NOMO-1 treated with DMSO at 0.1 percent for 48 hours (cell line): ENCODE measurements around the gene DENND6A.
A peak's percentile ranks its signal among the peaks of the same experiment; 100 is the strongest.
"Not testable (repeated sequence)": the region's sequence is repeated elsewhere in the genome, so short reads cannot be mapped to it uniquely, and the experiment has no call there.

Experiments used
- DNase-seq: peaks from one replicate; lab custom pipeline; 2025; ENCODE audit not compliant: unreplicated experiment; lab: John Stamatoyannopoulos, UW

DENND6A gene

DNA sequence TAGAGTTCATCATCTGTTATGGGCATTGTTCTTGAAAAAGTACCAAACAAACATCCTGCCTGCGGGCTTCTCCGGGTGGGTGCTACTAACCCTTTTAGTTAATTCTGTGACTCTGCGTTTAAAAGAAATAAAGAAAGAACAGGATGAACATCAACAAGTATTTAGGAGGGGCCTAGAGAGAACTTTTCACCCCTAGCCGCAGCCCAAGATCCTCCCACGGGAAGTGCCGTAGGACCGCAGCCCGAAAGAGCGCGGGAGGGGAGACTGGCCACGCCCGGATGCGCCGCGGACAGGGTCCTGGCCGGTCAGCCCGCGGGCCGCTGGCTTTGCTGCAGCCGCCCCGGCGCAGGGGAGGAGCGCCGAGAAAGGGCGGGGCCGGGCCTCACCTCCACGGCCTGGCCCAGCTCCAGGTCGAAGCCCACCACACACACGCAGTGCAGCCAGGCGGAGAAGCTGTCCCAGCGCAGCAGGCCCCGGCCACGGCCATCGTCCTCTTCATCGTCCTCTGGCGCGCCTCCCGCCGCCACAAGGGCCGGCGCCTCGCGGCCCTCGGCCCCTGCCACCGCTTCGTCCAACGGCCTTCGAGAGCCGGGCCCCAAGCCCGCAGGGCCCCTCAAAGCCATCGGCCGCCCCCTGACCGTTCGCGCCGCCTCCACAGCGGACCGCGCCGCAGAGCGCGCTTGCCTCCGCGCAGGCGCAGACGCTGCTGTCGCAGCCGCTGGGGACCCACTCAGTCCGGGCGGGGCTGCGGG lies at the start of gene DENND6A:
DENND6A (minus strand) TSS at position 682 of the 752 bp plus-strand sequence; CDS start at position 623, 59 bp downstream.
- peak; percentile 89 for DNase-seq

- DNase-seq = no peak
Measured at GRCh38 chr3:57740027-57740426, 47.1 kb upstream of the DENND6A start.

GRCh38 chr3:57738391-57738790 lies 45.5 kb upstream of the DENND6A start:
- no peak for DNase-seq

DNA sequence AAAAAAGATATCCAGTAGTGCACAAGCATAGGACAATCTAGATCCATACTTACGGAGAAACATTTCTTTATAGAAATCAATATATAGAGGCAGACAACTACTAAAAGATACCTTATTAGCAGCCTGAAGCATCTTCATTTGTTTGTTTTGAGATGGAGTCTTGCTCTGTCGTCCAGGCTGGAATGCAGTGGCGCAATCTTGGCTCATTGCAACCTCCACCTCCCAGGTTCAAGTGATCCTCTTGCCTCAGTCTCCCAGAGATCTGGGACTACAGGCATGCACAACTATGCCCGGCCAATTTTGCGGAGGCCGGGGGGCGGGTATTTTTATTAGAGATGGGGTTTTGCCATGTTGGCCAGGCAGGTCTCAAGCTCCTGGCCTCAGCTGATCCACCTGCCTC lies 45.0 kb upstream of the DENND6A start:
- DNase-seq = no peak

GRCh38 chr3:57735405-57735804 lies 42.5 kb upstream of the DENND6A start:
- DNase-seq = no peak

DNA sequence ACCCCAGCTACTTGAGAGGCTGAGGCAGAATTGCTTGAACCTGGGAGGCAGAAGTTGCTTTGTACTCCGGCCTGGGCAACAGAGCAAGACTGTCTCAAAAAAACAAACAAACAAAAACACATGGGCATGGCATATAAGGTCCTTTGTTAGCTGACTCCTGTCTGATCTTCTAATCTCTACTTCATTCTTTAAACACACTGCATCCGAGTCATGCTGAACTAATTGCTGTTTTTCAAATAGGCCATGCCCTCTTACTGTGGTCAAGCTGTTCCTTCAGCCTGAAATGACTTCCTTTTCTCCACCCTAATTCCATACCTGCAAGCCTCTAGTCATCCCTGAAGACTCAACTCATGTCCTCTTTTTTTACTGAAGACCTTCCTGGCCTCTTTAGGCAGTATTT lies 40.9 kb upstream of the DENND6A start:
- no peak for DNase-seq

GRCh38 chr3:57731311-57731710 lies 38.4 kb upstream of the DENND6A start:
- DNase-seq = peak; percentile 35

GRCh38 chr3:57730682-57731081 lies 37.8 kb upstream of the DENND6A start:
- peak; percentile 24 for DNase-seq

- peak; percentile 64 for DNase-seq
Measured at GRCh38 chr3:57729334-57730045, 36.6 kb upstream of the DENND6A start.

DNA sequence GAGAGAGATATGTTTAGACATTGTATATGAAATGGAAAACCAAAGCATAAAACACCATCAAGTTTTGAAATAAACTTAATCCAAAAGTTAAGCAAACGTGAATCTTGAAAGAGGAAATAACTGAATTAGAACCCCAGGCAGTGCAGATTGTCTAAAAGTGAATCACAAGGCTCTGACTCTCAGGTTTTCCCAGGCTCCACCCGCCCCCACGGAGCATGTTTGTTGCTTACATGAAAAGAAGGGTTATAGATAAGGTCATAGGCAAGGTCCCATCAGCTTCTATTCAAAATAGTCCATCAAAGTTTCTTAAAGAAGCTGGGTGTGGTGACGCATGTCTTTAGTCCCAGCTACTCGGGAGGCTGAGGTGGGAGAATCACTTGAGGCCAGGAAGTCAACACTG lies 34.2 kb upstream of the DENND6A start:
- DNase-seq = no peak

DNA sequence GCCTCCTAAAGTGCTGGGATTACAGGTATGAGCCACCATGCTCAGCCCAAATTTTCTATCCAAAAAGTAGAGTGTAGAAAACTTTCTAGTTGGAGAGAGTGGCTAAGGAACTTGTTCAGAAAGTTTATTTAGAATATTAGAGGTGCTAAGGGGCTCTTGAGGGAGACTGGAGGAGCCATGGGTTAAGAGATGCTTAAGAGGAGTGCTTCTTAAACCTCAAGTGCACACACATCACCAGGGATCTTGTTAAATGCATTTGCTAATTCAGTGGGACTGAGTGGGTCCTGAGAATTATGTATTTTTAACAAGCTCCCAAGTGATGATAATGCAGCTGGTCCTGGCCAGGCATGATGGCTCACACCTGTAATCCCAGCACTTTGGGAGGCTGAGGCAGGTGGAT lies 33.5 kb upstream of the DENND6A start:
- DNase-seq = no peak

GRCh38 chr3:57718118-57718517 lies 25.2 kb upstream of the DENND6A start:
- DNase-seq = no peak

- no peak for DNase-seq
Measured at GRCh38 chr3:57717205-57717868, 24.5 kb upstream of the DENND6A start.

DNA sequence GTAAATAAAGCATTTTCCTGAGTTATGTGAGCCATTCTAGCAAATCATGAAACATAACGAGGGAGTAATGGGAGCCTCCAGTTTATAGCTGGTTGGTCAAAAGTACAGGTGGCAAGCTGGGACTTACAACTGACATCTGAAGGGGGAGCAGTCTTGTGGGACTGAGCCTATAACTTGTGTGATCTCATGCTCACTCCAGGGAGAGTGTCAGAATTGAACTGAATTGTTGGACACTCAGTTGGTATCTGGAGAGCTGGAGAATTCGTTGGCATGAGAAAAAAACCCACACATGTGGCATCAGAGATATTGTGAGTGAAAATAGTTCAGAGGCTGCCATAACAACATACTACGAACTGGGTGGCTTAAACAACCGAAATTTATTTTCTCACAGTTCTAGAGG lies 22.8 kb upstream of the DENND6A start:
- no peak for DNase-seq

GRCh38 chr3:57709559-57709958 lies 16.7 kb upstream of the DENND6A start:
- DNase-seq = no peak

GRCh38 chr3:57709031-57709430 lies 16.2 kb upstream of the DENND6A start:
- no peak for DNase-seq

DNA sequence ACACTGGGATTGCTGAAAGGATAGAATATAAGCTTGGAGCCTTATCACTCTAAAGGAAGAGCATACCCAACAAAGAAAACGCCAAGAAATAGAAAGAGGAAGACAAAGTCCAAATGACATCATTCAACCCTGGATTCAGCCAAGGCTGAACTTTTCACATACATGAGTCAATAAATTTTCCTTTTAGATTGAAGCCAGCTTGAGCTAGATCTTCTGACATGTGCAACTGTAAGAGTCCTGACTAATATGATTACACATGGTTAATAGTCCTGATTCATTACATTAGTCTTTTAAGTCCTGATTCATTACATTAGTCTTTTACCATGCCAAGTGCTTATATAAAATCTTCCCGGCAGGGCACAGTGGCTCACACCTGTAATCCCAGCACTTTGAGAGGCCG lies 13.6 kb upstream of the DENND6A start:
- DNase-seq = peak; percentile 58

DNA sequence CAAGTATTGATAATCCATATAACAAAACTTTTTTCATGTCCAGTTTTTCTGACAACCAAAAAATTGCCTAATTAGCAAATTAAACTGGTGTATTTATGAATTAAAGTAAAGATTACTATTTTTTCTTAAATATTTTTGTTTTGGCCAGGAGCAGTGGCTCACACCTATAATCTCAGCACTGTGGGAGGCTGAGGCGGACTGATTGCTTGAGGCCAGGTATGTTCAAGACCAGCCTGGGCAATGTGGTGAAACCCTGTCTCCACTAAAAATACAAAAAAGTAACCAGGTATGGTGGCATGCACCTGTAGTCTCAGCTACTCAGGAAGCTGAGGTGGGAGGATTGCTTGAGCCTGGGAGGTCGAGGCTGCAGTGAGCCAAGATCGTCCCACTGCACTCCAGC lies 12.5 kb upstream of the DENND6A start:
- not testable (repeated sequence) for DNase-seq

DNA sequence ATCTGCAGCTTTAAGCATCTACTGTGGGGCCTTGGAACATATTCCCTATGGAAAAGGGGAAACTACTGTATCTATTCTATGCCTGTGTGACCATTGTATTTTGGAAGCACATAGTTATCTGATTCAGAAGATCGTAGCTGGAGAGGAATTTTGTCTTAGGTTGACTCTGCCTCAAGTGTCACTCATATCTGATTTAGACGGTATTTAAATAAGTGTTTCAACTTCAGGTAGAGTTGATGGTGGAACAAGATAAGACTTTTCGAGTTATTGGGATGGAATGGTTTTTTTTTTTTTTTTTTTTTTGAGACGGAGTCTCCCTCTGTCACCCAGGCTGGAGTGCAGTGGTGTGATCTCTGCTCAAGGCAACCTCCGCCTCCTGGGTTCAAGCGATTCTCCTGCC lies 8.9 kb upstream of the DENND6A start:
- DNase-seq = no peak

- DNase-seq = no peak
Measured at GRCh38 chr3:57700737-57701136, 7.9 kb upstream of the DENND6A start.

DNA sequence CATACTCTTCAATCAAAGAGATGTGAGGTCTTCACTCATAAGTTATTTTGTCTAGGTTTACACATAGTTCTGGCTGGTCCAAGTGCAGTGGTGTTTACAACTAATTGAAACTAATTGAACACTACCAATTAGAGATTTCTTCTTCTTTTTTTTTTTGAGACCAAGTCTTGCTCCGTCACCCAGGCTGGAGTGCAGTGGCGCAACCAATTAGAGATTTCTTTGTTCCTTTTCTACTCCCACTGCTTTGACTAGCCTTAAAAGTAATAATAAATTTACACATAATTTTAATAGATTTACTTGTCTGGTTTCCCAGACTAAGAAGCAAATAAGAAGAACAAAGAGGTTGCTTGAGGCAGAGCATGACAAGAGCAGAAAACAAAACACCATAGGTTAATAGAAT lies 6.7 kb upstream of the DENND6A start:
- peak; percentile 57 for DNase-seq

DNA sequence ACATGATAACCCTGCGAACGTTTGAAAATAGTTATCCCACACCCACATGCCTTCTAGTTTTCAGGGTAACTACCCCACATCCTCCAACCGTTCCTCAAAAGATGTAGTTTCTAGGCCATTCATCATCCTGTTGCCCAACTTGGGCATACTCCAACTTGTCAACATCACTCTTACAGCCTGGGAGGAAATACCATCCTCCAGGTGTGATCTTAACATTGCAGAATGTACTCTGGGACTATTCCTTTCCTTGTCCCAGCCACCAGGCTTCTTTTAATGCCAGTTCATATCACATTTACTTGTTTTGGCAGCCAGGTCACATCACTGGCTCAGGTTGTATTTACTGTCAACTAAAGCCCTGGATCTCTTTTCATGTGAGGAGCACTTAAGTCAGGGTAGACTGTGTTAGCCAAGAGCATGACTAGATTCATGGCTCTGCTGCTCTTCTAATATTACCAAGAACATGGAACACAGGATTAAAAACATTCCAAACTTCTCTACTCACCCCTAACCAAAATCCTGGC lies 4.0 kb upstream of the DENND6A start:
- peak; percentile 73 for DNase-seq
